Gastroesophageal sphincter (tissue), 4 donors: ENCODE data around the gene ZSCAN5A. TPM values are rescaled to one million over a fixed set of nuclear protein-coding genes. Genes with fewer than 3 reads are reported as not detected.
"Not testable (repeated sequence)": the region's sequence is repeated elsewhere in the genome, so short reads cannot be mapped to it uniquely, and the experiment has no call there.

ENCODE experiments used
- ATAC-seq: fragments of 150-250 bp; one replicate; pipeline ENCODE4 v1.9.1; 2016; ENCODE audit warnings: mild to moderate bottlenecking, moderate library complexity
- H3K27ac ChIP-seq, 4 donors: fragments of 200-600 bp; sonication (generic) in 3 of 4; 1 replicate in 3 of 4; 2 replicates in 1 of 4; pipeline ENCODE4 v1.5.1; 2016 to 2019
- H3K27me3 ChIP-seq: fragments of 200-600 bp; sonication (generic); one replicate; pipeline ENCODE4 v1.5.1; 2019
- H3K36me3 ChIP-seq, 2 donors: fragments of 200-600 bp; sonication (generic); one replicate each; pipeline ENCODE4 v1.5.1; 2019; ENCODE audit warnings: control low read depth in 1 of 2
- H3K4me1 ChIP-seq, 3 donors: fragments of 200-600 bp; sonication (generic); 1 replicate in 2 of 3; 2 replicates in 1 of 3; pipeline ENCODE4 v1.5.1; 2016 to 2019; ENCODE audit warnings: control low read depth in 2 of 3
- H3K4me3 ChIP-seq, 2 donors: fragments of 200-600 bp; sonication (generic); one replicate each; pipeline ENCODE4 v1.5.1; 2019; ENCODE audit warnings: mild to moderate bottlenecking in 1 of 2, moderate library complexity in 1 of 2
- H3K9me3 ChIP-seq, 3 donors: fragments of 200-600 bp; sonication (generic); one replicate each; pipeline ENCODE4 v1.5.1; 2017 to 2019; ENCODE audit warnings: control low read depth in 2 of 3
- CTCF ChIP-seq, 4 experiments: fragments of 200-600 bp in 2 of 4; fragments of 450-650 bp in 2 of 4; sonication (generic) in 1 of 4; IDR thresholded peaks; one replicate each; pipeline ENCODE4 v1.5.1; 2017 to 2019; ENCODE audit warnings: antibody characterized with exemption in 4 of 4, mild to moderate bottlenecking in 2 of 4, moderate library complexity in 2 of 4
- EP300 ChIP-seq: sonication (generic); formaldehyde crosslinking; IDR thresholded peaks from one replicate; pipeline ENCODE4 v1.6.1; 2017; ENCODE audit warnings: antibody characterized with exemption, mild to moderate bottlenecking
- POLR2A ChIP-seq, 2 donors: fragments of 450-650 bp; IDR thresholded peaks; one replicate each; pipeline ENCODE4 v1.6.1; 2017; ENCODE audit warnings: antibody characterized with exemption in 2 of 2, mild to moderate bottlenecking in 2 of 2, moderate library complexity in 1 of 2
- POLR2AphosphoS5 ChIP-seq: sonication (generic); formaldehyde crosslinking; IDR thresholded peaks from one replicate; pipeline ENCODE4 v1.6.1; 2017; ENCODE audit warnings: antibody characterized with exemption
- WGBS, 2 donors: methylation state at CpG; one replicate each; pipeline ENCODE4 v1.1.5; 2018; ENCODE audit warnings: low coverage in 1 of 2; 5-methylcytosine and 5-hydroxymethylcytosine counted together
- total RNA-seq, 4 donors: library from RNA; depleted of rRNA; stranded (reverse); fragments of >200 nt; gene quantifications; one replicate each; pipeline ENCODE4 v1.1.0, GENCODE V29; 2016

The ZSCAN5A gene
- total RNA-seq, 4 donors from 2014 or later, result 3.0 to 6.3 (median 4.0) TPM

- WGBS, 2 donors, result 75 to 100% methylated on average over 1 to 2 of the region's 7 CpGs
- Histone ChIP-seq H3K36me3 (no peaks in the 10 kb centered on the region), H3K9me3 (no peaks in the 10 kb centered on the region), H3K4me3 (no peak overlapping the region), H3K27ac (no peak overlapping the region), H3K4me1 (no peaks in the 10 kb centered on the region), H3K27me3 (no peaks in the 10 kb centered on the region)
- ATAC-seq, result no peak
- no peak for TF ChIP-seq POLR2A (IDR thresholded peaks at IDR 0.05)
- no peak for TF ChIP-seq EP300
- no peak for TF ChIP-seq POLR2AphosphoS5
- TF ChIP-seq CTCF (IDR thresholded peaks at IDR 0.05), result no peak
These were observed 69.4 kb downstream of the ZSCAN5A start for GRCh38 chr19:56245121-56245740.

- TF ChIP-seq EP300 (no peak), POLR2A (IDR thresholded peaks at IDR 0.05) (no peak), POLR2AphosphoS5 (no peak), CTCF (IDR thresholded peaks at IDR 0.05) (no peak)
- peaks cover 0 to 19% of the 10 kb centered on the region in 2 donors for H3K36me3 ChIP-seq
- no peak for ATAC-seq
- no peaks in the 10 kb centered on the region for H3K4me1 ChIP-seq
- H3K27me3 ChIP-seq, result no peaks in the 10 kb centered on the region
- no peak overlapping the region for H3K27ac ChIP-seq
- no peak overlapping the region for H3K4me3 ChIP-seq
- H3K9me3 ChIP-seq, result no peaks in the 10 kb centered on the region
- WGBS, 2 donors, result 87% methylated on average over 9 of the region's 9 CpGs; no CpG with 5 or more reads in 1 of the 2 donors
These were observed 91.2 kb downstream of the ZSCAN5A start for GRCh38 chr19:56223481-56223880.

- Histone ChIP-seq H3K36me3 (peaks cover 0 to 19% of the 10 kb centered on the region in 2 donors), H3K27ac (no peak overlapping the region), H3K4me3 (no peak overlapping the region), H3K9me3 (no peaks in the 10 kb centered on the region), H3K4me1 (no peaks in the 10 kb centered on the region), H3K27me3 (peaks cover 2% of the 10 kb centered on the region)
- TF ChIP-seq EP300 (no peak), POLR2A (IDR thresholded peaks at IDR 0.05) (no peak), POLR2AphosphoS5 (no peak), CTCF (IDR thresholded peaks at IDR 0.05) (no peak)
- no peak for ATAC-seq
- 78 to 100% methylated on average over 1 to 4 of the region's 6 CpGs for WGBS, 2 donors
These were observed 91.7 kb downstream of the ZSCAN5A start for GRCh38 chr19:56222901-56223300.

GRCh38 chr19:56221851-56222250 is 92.8 kb downstream of the ZSCAN5A start:
- no peak overlapping the region for H3K27ac ChIP-seq
- no peak overlapping the region for H3K4me3 ChIP-seq
- TF ChIP-seq EP300 (no peak), POLR2AphosphoS5 (no peak), CTCF (IDR thresholded peaks at IDR 0.05) (no peak), POLR2A (IDR thresholded peaks at IDR 0.05) (no peak)
- H3K4me1 ChIP-seq, result peaks cover 0 to 10% (median 6%) of the 10 kb centered on the region in 3 donors
- peaks cover 0 to 19% of the 10 kb centered on the region in 2 donors for H3K36me3 ChIP-seq
- no peaks in the 10 kb centered on the region for H3K9me3 ChIP-seq
- no peak for ATAC-seq
- 87 to 100% methylated on average over 1 to 9 of the region's 14 CpGs for WGBS, 2 donors
- peaks cover 13% of the 10 kb centered on the region for H3K27me3 ChIP-seq

GRCh38 chr19:56221442-56221841 is 93.2 kb downstream of the ZSCAN5A start:
- not testable (repeated sequence) for H3K27ac ChIP-seq
- 49 to 69% methylated on average over 4 to 9 of the region's 9 CpGs for WGBS, 2 donors
- peaks cover 0 to 10% (median 6%) of the 10 kb centered on the region in 3 donors for H3K4me1 ChIP-seq

More at GRCh38 chr19:56221442-56221841, 93.2 kb downstream of the ZSCAN5A start:
- Histone ChIP-seq H3K36me3 (peaks cover 0 to 19% of the 10 kb centered on the region in 2 donors), H3K27me3 (peaks cover 16% of the 10 kb centered on the region)
- not testable (repeated sequence) for H3K9me3 ChIP-seq, ATAC-seq, H3K4me3 ChIP-seq
